A673 (cell line): Measurements from ENCODE around the gene SDHAF3. TPM values are rescaled to one million over a fixed set of nuclear protein-coding genes. Genes with fewer than 3 reads are reported as not detected.

Experiments
- BruUV-seq: library from RNA; stranded (reverse); fragments of 400-500 nt; replicated peaks from 2 replicates; lab custom pipeline; 2021; lab: Mats Ljungman, UMichigan
- CTCF ChIA-PET: fragments of 300-600 bp; sonication (Branson Sonifier 250); formaldehyde crosslinking; loops from one replicate; lab custom pipeline; 2022; ENCODE audit warnings: antibody characterized with exemption; lab: Charles Lee
- POLR2A ChIA-PET: fragments of 300-600 bp; sonication (Branson Sonifier 250); formaldehyde crosslinking; loops from one replicate; lab custom pipeline; 2022; ENCODE audit warnings: antibody characterized with exemption; ENCODE audit not compliant: low non-redundant PET; lab: Charles Lee
- DNase-seq: peaks from one replicate; pipeline ENCODE4 v3.0.0-alpha.2; 2015; ENCODE audit warnings: low spot score
- H3K27ac ChIP-seq: fragments of 200-600 bp; sonication (generic); 2 replicates; pipeline ENCODE4 v1.5.1; 2016; ENCODE audit warnings: mixed run types, low read depth, mild to moderate bottlenecking, mixed read lengths, antibody characterized with exemption, low read length; ENCODE audit not compliant: poor library complexity, severe bottlenecking
- H3K27me3 ChIP-seq: fragments of 200-600 bp; sonication (generic); replicated peaks from 2 replicates; pipeline ENCODE4 v1.6.1; 2017; ENCODE audit warnings: mixed run types, low read depth, mild to moderate bottlenecking, mixed read lengths, antibody characterized with exemption, low read length; ENCODE audit not compliant: insufficient read depth, poor library complexity
- H3K36me3 ChIP-seq: fragments of 200-600 bp; sonication (generic); 2 replicates; pipeline ENCODE4 v1.6.1; 2016; ENCODE audit warnings: mixed run types, mild to moderate bottlenecking, mixed read lengths, antibody characterized with exemption, low read length; ENCODE audit not compliant: insufficient read depth, poor library complexity, severe bottlenecking
- H3K4me1 ChIP-seq: fragments of 200-600 bp; sonication (generic); 2 replicates; pipeline ENCODE4 v1.6.1; 2017; ENCODE audit warnings: mixed run types, mild to moderate bottlenecking, mixed read lengths, antibody characterized with exemption, low read length; ENCODE audit not compliant: insufficient read depth, poor library complexity, severe bottlenecking
- H3K4me3 ChIP-seq: fragments of 200-600 bp; sonication (generic); 2 replicates; pipeline ENCODE4 v1.5.1; 2016; ENCODE audit warnings: low read depth, mixed run types, mild to moderate bottlenecking, mixed read lengths, low read length; ENCODE audit not compliant: poor library complexity, severe bottlenecking
- H3K9me3 ChIP-seq: fragments of 200-600 bp; sonication (generic); 2 replicates; pipeline ENCODE4 v1.6.1; 2016; ENCODE audit warnings: mixed run types, low read depth, mild to moderate bottlenecking, mixed read lengths, antibody characterized with exemption, low read length; ENCODE audit not compliant: poor library complexity, severe bottlenecking
- EZH2 ChIP-seq: fragments of 200-600 bp; sonication (generic); IDR thresholded peaks from 2 replicates; pipeline ENCODE4 v1.6.1; 2017; ENCODE audit warnings: borderline replicate concordance, low read depth, mild to moderate bottlenecking, mixed read lengths, antibody characterized with exemption, low read length; ENCODE audit not compliant: poor library complexity, severe bottlenecking
- intact Hi-C: fragments of 100-400 bp; cut with micrococcal nuclease; formaldehyde crosslinking; loops from one replicate; pipeline ENCODE4 v1.10.0; 2022; ENCODE audit not compliant: unreplicated experiment
- total RNA-seq: library from RNA; stranded (reverse); gene quantifications from 2 replicates; pipeline ENCODE4 v1.2.3, GENCODE V29; 2021
- TF ChIP-seq, protein P1 (sequence below): fragments of 300-800, 200-600 bp; sonication (generic); conservative IDR thresholded peaks from 2 replicates; pipeline ENCODE4 v1.5.1; 2017; ENCODE audit warnings: low read depth, mild to moderate bottlenecking, antibody characterized with exemption, low read length, moderate library complexity, mixed read lengths

The SDHAF3 gene
- total RNA-seq, 1 experiment from 2014 or later = 29.7 TPM

DNA sequence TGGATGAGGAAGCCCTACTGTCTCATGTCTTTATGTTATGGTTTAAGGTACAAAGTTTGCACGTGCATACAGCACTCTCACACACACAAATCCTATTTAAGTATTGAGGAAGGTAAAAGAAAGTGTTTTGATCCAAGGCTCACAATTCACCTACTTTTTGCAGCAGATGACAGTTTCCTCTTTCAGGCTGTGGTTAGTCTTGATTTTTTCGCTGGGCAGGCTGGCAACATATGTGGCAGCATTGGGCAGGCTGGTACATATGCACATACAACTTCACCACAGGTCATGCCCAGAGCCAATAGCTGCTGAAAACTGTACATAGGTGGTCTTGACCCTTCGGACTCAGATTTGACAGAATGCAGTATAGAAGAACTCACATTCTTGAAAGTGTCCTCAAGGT is 29.1 kb upstream of the SDHAF3 start:
- ChIA-PET CTCF (no interaction called here), POLR2A (no interaction called here)
- TF ChIP-seq EZH2 = no peak
- TF ChIP-seq, protein P1, sequence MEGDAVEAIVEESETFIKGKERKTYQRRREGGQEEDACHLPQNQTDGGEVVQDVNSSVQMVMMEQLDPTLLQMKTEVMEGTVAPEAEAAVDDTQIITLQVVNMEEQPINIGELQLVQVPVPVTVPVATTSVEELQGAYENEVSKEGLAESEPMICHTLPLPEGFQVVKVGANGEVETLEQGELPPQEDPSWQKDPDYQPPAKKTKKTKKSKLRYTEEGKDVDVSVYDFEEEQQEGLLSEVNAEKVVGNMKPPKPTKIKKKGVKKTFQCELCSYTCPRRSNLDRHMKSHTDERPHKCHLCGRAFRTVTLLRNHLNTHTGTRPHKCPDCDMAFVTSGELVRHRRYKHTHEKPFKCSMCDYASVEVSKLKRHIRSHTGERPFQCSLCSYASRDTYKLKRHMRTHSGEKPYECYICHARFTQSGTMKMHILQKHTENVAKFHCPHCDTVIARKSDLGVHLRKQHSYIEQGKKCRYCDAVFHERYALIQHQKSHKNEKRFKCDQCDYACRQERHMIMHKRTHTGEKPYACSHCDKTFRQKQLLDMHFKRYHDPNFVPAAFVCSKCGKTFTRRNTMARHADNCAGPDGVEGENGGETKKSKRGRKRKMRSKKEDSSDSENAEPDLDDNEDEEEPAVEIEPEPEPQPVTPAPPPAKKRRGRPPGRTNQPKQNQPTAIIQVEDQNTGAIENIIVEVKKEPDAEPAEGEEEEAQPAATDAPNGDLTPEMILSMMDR = no peak
- DNase-seq = no peak
- Histone ChIP-seq H3K4me1 (no peaks in the 10 kb centered on the region), H3K36me3 (no peaks in the 10 kb centered on the region), H3K27me3 (no peaks in the 10 kb centered on the region), H3K4me3 (no peak overlapping the region), H3K9me3 (no peaks in the 10 kb centered on the region), H3K27ac (no peak overlapping the region)
- BruUV-seq = no TSS peak
- intact Hi-C loops = no loop called here

DNA sequence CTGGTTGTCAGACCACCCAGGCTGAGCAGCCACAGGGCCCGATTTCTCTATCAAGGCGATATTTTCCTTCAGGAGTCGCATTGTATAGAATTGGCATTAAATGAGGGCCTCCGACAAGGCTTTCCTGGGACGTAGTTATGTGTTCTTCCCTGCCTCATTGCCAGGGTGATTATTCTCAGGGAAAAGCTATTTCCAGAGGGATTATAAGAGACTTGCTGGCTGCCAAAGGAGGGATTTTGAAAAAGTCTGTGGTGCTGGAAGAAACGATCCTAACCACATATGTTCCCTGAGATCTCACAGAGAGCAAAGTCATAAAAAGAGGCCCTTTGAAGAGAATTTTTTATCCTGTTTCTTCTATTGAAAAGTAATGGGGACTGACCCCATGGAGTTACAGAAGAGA is 27.7 kb upstream of the SDHAF3 start:
- CTCF ChIA-PET = no interaction called here
- intact Hi-C loops = no loop called here
- BruUV-seq = no TSS peak

DNA sequence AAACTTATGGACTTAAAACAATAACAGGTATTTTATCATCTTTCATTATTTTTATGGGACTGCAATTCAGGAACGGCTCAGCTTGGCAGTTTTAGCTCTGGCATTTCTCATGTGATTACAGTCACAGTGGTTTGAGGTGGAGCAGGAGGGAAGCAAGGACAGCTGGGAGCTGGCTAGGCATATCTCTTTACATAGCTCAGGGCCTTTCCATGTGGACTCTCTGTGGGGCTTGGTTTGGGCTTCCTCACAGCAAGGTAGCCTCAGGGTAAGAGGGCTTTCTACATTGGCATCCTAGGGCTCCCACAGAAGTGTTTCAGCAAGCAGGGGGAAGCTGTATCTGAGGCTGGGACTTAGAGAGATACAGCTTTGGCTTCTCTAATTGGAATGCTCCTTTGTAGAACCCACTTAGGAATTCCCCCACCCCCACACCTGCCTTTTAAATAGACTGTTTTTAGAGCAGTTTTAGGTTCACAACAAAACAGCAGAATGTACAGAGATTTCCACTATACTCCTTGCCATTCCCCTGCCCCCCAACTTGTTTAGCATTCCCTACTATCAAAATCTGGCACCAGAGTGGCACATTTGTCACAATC is 26.6 kb upstream of the SDHAF3 start:
- Histone ChIP-seq H3K27me3 (no peaks in the 10 kb centered on the region), H3K9me3 (no peaks in the 10 kb centered on the region), H3K27ac (no peak overlapping the region), H3K36me3 (no peaks in the 10 kb centered on the region), H3K4me3 (no peak overlapping the region), H3K4me1 (no peaks in the 10 kb centered on the region)
- intact Hi-C loops = no loop called here
- ChIA-PET POLR2A (no interaction called here), CTCF (no interaction called here)
- DNase-seq = no peak
- TF ChIP-seq, protein P1 = no peak
- no peak for TF ChIP-seq EZH2
- no TSS peak for BruUV-seq

More for the DNA sequence above, 27.7 kb upstream of the SDHAF3 start:
- POLR2A ChIA-PET = no interaction called here
- Histone ChIP-seq H3K4me3 (no peak overlapping the region), H3K27ac (no peak overlapping the region), H3K4me1 (no peaks in the 10 kb centered on the region), H3K9me3 (no peaks in the 10 kb centered on the region), H3K27me3 (no peaks in the 10 kb centered on the region), H3K36me3 (no peaks in the 10 kb centered on the region)
- TF ChIP-seq, protein P1 = no peak
- no peak for TF ChIP-seq EZH2
- no peak for DNase-seq
